Measurements from ENCODE around the gene CADM2.

CADM2 gene

GRCh38 chr3:84985795-84986194, 27.0 kb downstream of the CADM2 start:
- no peak for FAIRE-seq

- no peak for FAIRE-seq
These were observed 29.1 kb downstream of the CADM2 start for GRCh38 chr3:84987706-84988504.

GRCh38 chr3:84989102-84989501, 30.3 kb downstream of the CADM2 start:
- FAIRE-seq: no peak

GRCh38 chr3:84991422-84991900, 32.7 kb downstream of the CADM2 start:
- FAIRE-seq: no peak

- no peak for FAIRE-seq
These were observed 35.2 kb downstream of the CADM2 start for GRCh38 chr3:84993956-84994355.

GRCh38 chr3:84998545-84998944, 39.8 kb downstream of the CADM2 start:
- FAIRE-seq: no peak

GRCh38 chr3:85003479-85003878, 44.7 kb downstream of the CADM2 start:
- FAIRE-seq: no peak

GRCh38 chr3:85004147-85004546, 45.4 kb downstream of the CADM2 start:
- no peak for FAIRE-seq

- no peak for FAIRE-seq
These were observed 47.2 kb downstream of the CADM2 start for GRCh38 chr3:85005946-85006345.

GRCh38 chr3:85007195-85008094, 48.7 kb downstream of the CADM2 start:
- FAIRE-seq: no peak

- FAIRE-seq: no peak
These were observed 62.0 kb downstream of the CADM2 start for GRCh38 chr3:85020828-85021227.

- FAIRE-seq: no peak
These were observed 71.3 kb downstream of the CADM2 start for GRCh38 chr3:85030052-85030451.

- FAIRE-seq: no peak
These were observed 78.4 kb downstream of the CADM2 start for GRCh38 chr3:85037203-85037602.

GRCh38 chr3:85041001-85041400, 82.2 kb downstream of the CADM2 start:
- no peak for FAIRE-seq

GRCh38 chr3:85041562-85042055, 82.8 kb downstream of the CADM2 start:
- FAIRE-seq: no peak

GRCh38 chr3:85050821-85051220, 92.0 kb downstream of the CADM2 start:
- no peak for FAIRE-seq

- FAIRE-seq: no peak
These were observed 93.0 kb downstream of the CADM2 start for GRCh38 chr3:85051786-85052185.

GRCh38 chr3:85053626-85054025, 94.8 kb downstream of the CADM2 start:
- FAIRE-seq: no peak

GRCh38 chr3:85054579-85054978, 95.8 kb downstream of the CADM2 start:
- FAIRE-seq: no peak

- peak; percentile 27 for FAIRE-seq
These were observed 110.1 kb downstream of the CADM2 start for GRCh38 chr3:85068911-85069310.

- no peak for FAIRE-seq
These were observed 115.2 kb downstream of the CADM2 start for GRCh38 chr3:85074003-85074402.

GRCh38 chr3:85075663-85076062, 116.9 kb downstream of the CADM2 start:
- FAIRE-seq: no peak

- no peak for FAIRE-seq
These were observed 118.2 kb downstream of the CADM2 start for GRCh38 chr3:85077018-85077417.

Data from G401.6 (cell line).